GM21360 (cell line): ENCODE measurements around the gene HSP90AB1.
"Not testable (repeated sequence)": the region's sequence is repeated elsewhere in the genome, so short reads cannot be mapped to it uniquely, and the experiment has no call there.

Experiments used
- ATAC-seq: cut with Tn5 transposase; IDR thresholded peaks from one replicate; pipeline ENCODE4 v1.9.1; 2021; ENCODE audit warnings: mild to moderate bottlenecking, moderate library complexity; ENCODE audit not compliant: unreplicated experiment

The HSP90AB1 gene

DNA sequence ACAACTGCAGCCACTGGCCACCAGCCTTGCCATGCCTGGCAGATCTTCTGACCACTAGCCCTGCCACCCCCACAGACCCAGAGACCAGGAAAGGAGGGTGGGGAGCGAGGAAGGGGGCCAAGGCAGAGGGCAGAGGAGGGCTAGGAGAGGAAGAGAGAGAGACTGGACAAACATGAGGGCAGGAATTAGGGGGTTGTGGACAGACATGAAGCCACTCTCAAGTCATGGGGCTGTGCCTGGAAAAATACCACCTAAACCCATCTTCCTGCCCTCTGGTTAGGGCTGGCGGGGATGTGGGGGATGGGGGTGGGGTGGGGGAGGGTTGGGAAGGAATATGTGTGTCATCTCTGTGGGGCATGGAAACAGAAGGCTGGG is 25.0 kb upstream of the HSP90AB1 start:
- ATAC-seq, result no peak

DNA sequence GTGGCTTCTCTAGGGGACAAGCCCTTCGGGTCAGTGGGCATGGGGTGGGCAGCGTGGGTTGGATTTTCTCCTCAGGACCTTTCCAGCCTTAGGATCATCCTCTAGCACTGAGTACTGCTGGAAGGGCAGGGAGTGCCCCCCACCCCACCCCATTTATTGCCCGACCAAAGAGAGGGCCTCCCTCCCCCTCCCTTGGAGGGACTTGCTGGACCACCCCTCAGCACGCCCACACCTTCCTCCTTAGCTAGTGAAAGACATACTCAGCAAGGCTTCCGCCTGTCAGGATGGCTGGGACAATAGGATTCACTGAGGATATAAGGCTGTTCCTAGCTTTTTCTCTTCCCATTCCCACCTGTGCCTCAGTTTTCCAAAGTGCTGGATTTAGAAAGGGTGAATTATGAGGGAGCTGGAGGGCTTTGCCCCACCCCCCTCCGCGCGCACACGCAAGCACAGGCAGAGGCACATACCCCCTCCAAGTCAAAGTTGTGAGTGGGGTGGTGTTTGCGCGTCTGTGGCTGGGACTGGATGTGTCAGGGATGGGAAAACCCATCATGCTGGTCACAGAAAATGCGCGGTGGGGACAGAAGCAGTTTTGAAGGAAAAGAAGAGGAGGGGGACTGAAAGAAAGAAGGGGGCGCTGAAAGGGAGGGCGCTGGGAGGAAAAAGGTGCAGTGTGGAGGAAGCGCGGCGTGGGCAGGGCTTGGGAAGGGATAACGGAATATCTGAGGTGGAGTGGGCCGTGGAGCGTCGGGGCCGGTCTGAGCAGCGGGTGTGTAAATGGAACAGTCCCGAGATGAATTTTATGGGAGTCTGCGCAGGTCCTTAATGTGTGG is 24.2 kb upstream of the HSP90AB1 start:
- ATAC-seq, result no peak

- peak; percentile 29 for ATAC-seq
These were observed 23.4 kb upstream of the HSP90AB1 start, which contains the start of gene SLC29A1 for GRCh38 chr6:44223319-44224028. Gene SLC29A1, plus strand, starts transcription at chr6:44223595. Its CDS starts 3,719 bp downstream, at chr6:44227314.

DNA sequence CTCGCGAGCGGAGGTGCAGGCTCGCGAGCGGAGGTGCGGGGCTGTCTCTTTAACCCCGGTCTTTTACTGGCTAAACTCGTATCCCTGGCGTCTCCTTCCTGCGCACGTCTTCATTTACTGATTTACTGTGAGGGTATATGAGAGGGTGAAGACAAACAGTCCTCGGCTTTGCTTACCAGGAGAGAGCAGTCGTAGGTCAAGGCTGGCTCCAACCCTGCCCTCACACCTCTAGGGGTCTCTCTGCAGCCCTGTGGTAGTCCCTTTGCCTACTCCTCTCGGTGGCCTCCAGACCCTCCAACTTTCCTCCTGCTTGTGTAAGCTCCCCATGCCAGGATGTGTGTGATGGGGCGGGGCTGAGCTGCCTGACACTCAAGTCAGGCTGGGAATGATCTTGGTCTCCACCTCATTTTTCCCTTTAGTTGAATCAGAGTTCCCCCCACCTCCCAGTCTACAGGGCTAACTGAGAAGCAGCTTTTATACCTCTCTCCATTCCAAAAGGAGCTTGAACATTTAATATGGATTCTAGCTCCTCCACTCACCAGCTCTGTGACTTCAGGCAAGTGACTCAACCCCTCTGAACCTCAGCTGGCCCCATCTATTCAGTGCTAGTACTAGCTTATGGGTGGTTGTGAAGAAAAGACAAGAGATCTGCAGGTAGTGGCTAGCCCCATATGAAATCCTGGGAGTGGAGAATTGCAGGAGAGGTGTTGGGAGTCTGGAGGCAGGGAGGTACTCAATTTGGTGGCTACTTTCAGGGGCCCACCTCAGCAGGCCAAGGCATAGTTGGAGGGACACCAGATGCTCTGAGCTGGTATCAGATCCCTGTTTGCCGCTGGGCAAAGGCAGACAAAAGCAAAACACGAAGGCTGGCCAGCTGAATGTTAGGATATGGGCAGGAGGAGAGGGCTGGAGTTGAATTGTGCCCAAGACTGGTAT is 22.6 kb upstream of the HSP90AB1 start:
- no peak for ATAC-seq

DNA sequence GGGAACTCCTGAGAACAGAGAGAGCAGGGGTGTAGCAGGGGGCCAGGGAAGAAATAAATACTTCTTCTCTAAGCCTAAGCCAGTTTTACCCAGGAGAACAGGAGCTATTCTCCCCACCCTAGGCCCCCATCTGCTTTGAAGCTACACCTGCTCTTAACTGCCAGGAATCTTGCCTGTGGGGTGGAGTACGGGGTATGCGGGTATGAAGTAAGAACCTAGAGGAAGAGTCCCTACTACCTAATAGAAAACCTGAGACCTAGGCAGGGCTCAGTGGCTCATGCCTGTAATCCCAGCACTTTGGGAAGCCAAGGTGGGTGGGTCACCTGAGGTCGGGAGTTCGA is 22.0 kb upstream of the HSP90AB1 start:
- ATAC-seq, result no peak

GRCh38 chr6:44225579-44226325 is 21.1 kb upstream of the HSP90AB1 start:
- no peak for ATAC-seq

- no peak for ATAC-seq
These were observed 20.3 kb upstream of the HSP90AB1 start for GRCh38 chr6:44226368-44227147.

DNA sequence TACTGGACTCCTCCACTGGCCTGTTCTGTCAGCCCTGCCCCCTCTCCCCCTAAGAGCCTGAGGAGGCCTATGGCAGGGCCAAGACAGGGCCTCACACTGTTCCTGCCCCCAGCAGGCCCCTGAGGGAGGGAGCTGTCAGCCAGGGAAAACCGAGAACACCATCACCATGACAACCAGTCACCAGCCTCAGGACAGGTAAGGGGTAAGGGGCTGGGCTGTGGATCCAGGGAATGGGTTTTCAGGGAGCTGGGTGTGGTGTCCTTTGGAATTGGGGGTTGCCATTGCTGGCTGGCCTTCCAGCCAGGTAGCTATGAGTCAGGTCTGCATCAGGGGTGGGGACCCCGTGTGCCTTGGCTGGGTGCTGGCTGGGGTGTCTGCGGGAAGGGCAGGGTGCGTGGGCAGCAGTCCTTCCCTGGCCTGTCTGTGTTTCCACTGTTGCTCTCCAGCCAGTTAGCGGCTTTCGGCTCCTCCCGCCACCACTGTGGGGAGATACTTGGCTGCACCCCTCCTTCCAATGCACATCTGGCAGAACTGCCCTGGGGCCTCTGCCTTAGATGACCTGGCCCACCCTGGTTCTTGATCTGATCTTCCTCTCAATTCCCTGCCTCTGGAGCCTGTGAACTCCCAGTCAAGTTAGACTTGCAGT is 19.6 kb upstream of the HSP90AB1 start:
- ATAC-seq, result no peak

DNA sequence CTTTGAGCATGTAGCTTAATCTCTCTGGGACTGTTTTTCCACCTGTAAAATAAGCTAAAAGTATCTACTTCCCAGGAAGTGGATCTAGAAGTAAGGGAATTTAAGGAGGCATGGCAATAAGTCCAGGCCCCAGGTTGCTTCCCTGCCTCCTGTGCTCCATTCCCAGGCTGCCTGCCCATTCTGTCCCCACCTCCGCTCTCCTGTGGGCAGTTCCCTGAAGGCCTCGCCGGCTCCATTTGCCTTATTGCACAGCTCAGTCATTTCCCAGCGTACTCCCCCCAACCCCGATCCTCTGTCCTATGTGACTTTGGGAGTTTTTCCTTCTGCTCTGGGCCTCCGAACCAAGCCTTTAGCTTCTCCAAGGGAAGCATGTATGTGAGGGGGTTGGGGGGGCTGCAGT is 18.9 kb upstream of the HSP90AB1 start:
- no peak for ATAC-seq

DNA sequence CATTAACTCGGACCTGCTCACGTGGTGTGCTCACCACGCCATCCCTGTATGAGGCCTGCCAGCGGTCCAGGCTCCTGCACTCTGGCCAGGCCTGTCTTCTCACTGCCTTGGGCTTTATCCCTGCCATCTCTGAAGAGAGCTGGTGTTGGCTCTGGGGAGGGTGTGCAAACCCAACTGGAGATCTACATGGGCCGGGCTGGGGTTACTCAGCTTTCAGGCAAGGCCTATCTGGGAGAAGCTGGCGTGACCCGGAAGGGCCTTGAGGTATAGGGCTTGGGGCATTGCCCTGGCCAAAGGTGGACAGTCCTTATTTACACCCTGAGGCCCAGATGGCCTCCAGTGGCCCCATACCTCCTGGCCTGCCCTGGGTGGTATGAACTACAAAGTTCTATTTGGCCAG is 18.5 kb upstream of the HSP90AB1 start:
- ATAC-seq, result no peak

DNA sequence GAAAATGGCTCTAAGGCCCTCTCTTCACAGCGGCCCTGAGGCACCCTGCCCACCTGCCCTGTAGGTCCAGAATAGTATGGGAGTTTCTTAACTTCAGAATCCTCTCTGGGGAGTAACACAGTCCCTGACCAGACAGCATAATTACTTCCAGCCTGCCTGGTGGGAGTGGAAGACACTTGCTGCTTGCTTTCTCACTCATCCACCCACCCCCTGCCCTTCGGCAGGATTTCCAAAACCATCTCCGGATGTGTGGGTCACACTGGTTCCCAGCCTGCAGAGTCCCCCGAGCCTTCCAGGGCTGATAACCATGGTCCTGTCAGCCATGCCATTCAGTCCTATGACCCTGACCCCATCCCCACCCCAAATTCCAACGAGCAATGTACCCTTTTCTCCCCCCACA is 18.1 kb upstream of the HSP90AB1 start:
- ATAC-seq, result no peak

GRCh38 chr6:44229376-44230033 is 17.4 kb upstream of the HSP90AB1 start:
- ATAC-seq, result no peak

DNA sequence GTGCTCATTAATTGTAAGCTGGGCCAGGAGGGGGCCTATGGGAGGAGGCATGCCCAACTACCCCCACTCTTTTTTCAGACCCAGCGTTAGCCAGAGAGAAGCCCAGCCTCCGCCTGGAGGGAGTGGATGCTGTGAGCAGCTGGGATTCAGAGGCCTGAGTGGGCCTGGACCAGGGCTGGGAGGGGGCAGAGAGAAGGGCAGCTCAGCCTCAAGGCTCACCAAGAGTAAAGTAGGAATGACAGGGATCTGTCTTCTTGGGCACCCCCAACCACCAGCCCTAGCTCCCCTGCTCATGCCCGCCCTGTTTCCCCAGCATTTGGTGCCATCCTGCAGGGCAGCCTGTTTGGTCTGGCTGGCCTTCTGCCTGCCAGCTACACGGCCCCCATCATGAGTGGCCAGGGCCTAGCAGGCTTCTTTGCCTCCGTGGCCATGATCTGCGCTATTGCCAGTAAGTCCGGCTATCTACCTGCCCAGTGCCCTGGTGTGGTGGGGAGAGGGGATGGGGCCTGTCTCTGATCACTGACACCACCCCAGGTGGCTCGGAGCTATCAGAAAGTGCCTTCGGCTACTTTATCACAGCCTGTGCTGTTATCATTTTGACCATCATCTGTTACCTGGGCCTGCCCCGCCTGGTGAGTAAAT is 16.7 kb upstream of the HSP90AB1 start:
- no peak for ATAC-seq

DNA sequence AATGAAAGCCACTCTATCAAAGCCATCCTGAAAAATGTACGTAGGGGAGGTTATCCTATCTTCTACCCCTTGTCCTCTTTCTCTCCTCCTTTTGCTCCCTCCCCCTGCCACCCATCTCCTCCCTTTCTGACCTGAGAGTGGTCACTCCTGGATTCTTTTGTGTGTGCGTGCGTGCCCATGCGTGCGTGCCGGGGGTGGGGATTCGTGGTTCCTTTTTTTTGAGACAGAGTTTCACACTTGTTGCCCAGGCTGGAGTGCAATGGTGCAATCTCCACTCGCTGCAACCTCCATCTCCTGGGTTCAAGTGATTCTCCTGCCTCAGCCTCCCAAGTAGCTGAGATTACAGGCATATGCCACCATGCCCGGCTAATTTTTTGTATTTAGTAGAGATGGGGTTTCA is 15.5 kb upstream of the HSP90AB1 start:
- not testable (repeated sequence) for ATAC-seq

DNA sequence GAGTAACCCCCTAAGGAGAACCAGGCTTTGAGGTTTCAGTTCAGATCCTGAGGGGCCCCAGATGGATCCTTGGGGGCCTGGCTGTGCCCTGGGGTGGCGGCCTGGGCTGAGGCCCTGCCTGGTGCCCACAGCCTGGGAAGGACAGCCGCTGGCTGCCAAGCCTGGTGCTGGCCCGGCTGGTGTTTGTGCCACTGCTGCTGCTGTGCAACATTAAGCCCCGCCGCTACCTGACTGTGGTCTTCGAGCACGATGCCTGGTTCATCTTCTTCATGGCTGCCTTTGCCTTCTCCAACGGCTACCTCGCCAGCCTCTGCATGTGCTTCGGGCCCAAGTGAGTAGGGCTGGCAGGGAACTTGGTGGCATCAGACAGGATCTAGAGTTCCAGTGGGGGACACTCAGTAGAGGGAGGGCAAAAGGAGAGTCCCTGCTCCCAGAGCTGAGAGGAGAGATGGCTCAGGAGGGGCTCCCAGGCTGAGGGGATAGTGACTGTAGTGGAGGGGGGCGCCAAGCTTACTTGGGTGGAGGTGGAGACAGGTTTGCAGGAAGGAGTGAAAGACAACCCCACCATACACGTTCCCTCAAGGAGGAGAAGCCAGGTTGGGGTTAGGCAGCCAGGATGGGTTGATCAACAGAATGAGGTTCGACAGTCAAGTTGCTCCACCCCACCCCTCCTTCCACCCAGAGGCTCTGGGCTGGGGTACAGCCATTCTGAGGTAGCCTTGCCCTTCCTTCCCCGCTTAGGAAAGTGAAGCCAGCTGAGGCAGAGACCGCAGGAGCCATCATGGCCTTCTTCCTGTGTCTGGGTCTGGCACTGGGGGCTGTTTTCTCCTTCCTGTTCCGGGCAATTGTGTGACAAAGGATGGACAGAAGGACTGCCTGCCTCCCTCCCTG is 14.0 kb upstream of the HSP90AB1 start:
- no peak for ATAC-seq

GRCh38 chr6:44233567-44234100 is 13.3 kb upstream of the HSP90AB1 start:
- no peak for ATAC-seq
